Stimulated activated naive B cell treated with anti-CD40 and anti-IgM and Interleukin-4, amounts not matched to agents 10 μg/mL and 1 μg/mL and 100 μg/mL, for 72 hours (primary cell): ENCODE data around the gene CCL28.
"Not testable (repeated sequence)": the region's sequence is repeated elsewhere in the genome, so short reads cannot be mapped to it uniquely, and the experiment has no call there.

Source experiments
- ATAC-seq, 2 donors: fragments of 150-1000 bp; cut with Tn5 transposase; replicated peaks; 2 replicates each; pipeline ENCODE4 v1.10.0; 2021; ENCODE audit warnings: moderate library complexity in 1 of 2
- DNase-seq: peaks from one replicate; pipeline ENCODE4 v3.0.0; 2021
- H3K27ac Mint-ChIP-seq: one replicate; pipeline ENCODE4 v1.8.0; 2022; ENCODE audit warnings: mild to moderate bottlenecking, mixed read lengths
- H3K27me3 Mint-ChIP-seq, 2 donors: one replicate each; pipeline ENCODE4 v1.8.0; 2022; ENCODE audit warnings: mixed read lengths in 2 of 2
- H3K36me3 Mint-ChIP-seq, 2 donors: one replicate each; pipeline ENCODE4 v1.8.0; 2022; ENCODE audit warnings: mixed read lengths in 2 of 2, mild to moderate bottlenecking in 1 of 2
- H3K4me1 Mint-ChIP-seq, 2 donors: one replicate each; pipeline ENCODE4 v1.8.0; 2022; ENCODE audit warnings: mixed read lengths in 2 of 2, mild to moderate bottlenecking in 1 of 2
- H3K4me3 Mint-ChIP-seq, 2 donors: one replicate each; pipeline ENCODE4 v1.8.0; 2022; ENCODE audit warnings: mild to moderate bottlenecking in 2 of 2, mixed read lengths in 2 of 2, moderate library complexity in 1 of 2
- H3K9me3 Mint-ChIP-seq, 2 donors: one replicate each; pipeline ENCODE4 v1.8.0; 2022; ENCODE audit warnings: mixed read lengths in 2 of 2, mild to moderate bottlenecking in 1 of 2

CCL28 gene

GRCh38 chr5:43420241-43420640 is 8.1 kb upstream of the CCL28 start:
- Mint-ChIP-seq H3K27ac (no peak overlapping the region), H3K27me3 (no peaks in the 10 kb centered on the region), H3K4me3 (no peak overlapping the region), H3K9me3 (no peaks in the 10 kb centered on the region), H3K36me3 (no peaks in the 10 kb centered on the region), H3K4me1 (no peaks in the 10 kb centered on the region)
- no peak for DNase-seq
- ATAC-seq, result no peak

GRCh38 chr5:43418561-43418960 is 6.4 kb upstream of the CCL28 start:
- Mint-ChIP-seq H3K27me3 (no peaks in the 10 kb centered on the region), H3K27ac (no peak overlapping the region), H3K36me3 (no peaks in the 10 kb centered on the region), H3K4me3 (no peak overlapping the region), H3K9me3 (no peaks in the 10 kb centered on the region), H3K4me1 (no peaks in the 10 kb centered on the region)
- DNase-seq (no peak), ATAC-seq (no peak)

DNA sequence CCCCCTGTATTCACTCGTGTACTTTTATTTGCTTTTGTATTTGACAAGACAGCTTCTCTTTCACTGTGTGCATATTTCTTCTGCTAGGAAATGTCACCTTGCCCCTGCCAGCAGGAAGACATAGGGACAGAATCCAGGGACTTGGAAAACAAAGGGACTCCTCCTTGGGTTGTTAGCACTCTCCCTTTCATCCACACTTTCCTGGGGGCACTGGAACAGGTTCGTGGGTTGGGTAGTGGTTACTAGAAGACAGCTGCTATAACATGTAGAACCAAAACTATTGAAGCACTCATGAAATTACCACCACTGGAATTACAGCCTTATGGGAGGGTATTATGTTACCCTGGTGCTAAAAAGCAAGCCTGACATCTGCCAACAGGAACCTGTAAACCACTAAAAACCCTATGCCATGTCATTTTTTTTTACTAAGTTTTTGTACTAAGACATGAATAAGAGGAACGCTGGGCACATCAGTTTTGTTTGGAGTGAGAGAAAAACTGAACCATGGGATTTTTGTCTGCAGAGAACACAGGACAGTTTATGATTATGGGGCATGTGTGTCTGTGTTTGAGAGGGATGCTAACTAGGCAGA is 4.7 kb upstream of the CCL28 start:
- no peaks in the 10 kb centered on the region for H3K36me3 Mint-ChIP-seq
- H3K4me1 Mint-ChIP-seq, result no peaks in the 10 kb centered on the region
- DNase-seq (no peak), ATAC-seq (no peak)
- H3K27ac Mint-ChIP-seq, result peak overlapping the region; percentile 47
- H3K4me3 Mint-ChIP-seq, result no peak overlapping the region
- H3K27me3 Mint-ChIP-seq, result no peaks in the 10 kb centered on the region
- H3K9me3 Mint-ChIP-seq, result no peaks in the 10 kb centered on the region

GRCh38 chr5:43415935-43416802 is 4.0 kb upstream of the CCL28 start:
- Mint-ChIP-seq H3K4me3 (no peak overlapping the region), H3K36me3 (no peaks in the 10 kb centered on the region), H3K27me3 (no peaks in the 10 kb centered on the region), H3K9me3 (no peaks in the 10 kb centered on the region), H3K27ac (no peak overlapping the region), H3K4me1 (no peaks in the 10 kb centered on the region)
- DNase-seq, result no peak
- ATAC-seq, result no peak

DNA sequence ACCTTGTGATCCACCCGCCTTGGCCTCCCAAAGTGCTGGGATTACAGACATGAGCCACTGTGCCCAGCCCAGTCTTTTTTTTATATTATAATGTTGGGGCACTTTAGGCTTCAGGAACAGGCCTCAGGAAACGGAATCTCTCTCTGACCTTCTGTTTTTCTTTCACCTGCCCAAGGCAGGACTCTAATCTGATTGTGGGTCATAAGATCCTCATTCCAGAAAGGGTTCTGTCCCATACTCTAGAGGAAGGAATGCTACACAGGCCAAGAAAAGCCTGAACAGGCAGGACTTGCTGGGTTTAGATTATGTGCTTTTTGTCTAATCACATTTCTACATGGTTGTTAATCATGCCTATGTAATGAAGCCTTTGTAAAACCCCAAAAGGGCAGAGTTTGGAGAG is 1.8 kb upstream of the CCL28 start:
- Mint-ChIP-seq H3K9me3 (no peaks in the 10 kb centered on the region), H3K27ac (no peak overlapping the region), H3K27me3 (no peaks in the 10 kb centered on the region), H3K36me3 (no peaks in the 10 kb centered on the region), H3K4me1 (no peaks in the 10 kb centered on the region), H3K4me3 (no peak overlapping the region)
- DNase-seq (no peak), ATAC-seq (no peak)

- Mint-ChIP-seq H3K27me3 (no peaks in the 10 kb centered on the region), H3K4me3 (no peak overlapping the region), H3K4me1 (no peaks in the 10 kb centered on the region), H3K9me3 (no peaks in the 10 kb centered on the region), H3K36me3 (no peaks in the 10 kb centered on the region), H3K27ac (no peak overlapping the region)
- no peak for DNase-seq
- ATAC-seq, result no peak
Observed at GRCh38 chr5:43412644-43413043, 453 bp upstream of the CCL28 start.

DNA sequence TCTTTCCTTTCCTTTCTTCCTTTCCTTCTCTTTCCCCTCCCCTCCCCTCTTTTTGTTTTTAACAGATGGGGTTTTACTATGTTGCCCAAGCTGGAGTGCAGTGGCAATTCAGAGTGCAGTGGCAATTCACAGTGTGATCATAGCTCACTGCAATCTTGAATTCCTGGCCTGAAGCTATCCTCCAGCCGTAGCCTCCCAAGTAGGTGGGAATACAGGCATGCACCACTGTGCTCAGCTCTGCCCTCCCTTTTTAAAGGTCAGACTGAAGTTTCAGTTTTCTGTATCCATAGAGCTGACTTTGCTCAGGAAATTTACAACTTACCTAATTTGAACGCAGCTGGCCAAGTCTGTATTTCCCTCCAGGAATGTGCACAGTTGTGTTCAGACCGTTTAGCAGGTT is 696 bp downstream of the CCL28 start:
- Mint-ChIP-seq H3K4me3 (no peak overlapping the region), H3K27ac (no peak overlapping the region), H3K9me3 (peaks cover 0 to 5% of the 10 kb centered on the region in 2 donors)

DNA sequence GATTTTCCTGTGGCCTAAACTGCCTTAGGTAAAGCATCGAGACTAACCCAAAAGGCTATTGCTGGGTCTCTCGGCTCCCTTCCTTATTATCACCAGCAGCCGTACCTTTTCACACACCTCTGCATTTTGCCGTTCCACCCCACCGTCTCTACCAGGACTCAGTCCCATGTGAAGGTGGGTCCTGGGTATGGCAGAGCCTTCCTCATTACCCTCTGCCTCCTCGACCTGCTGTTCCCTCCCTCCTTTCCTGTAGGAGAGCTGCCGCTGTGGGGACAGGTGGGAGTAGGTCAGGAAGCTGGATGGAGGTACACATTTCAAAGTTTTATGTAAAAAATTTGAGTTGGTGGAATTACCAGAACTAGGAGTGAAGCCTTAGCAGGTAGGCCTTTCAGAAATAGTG is 1.8 kb downstream of the CCL28 start:
- no peaks in the 10 kb centered on the region for H3K4me1 Mint-ChIP-seq
- no peak for DNase-seq
- no peaks in the 10 kb centered on the region for H3K36me3 Mint-ChIP-seq
- H3K4me3 Mint-ChIP-seq, result no peak overlapping the region
- H3K27me3 Mint-ChIP-seq, result no peaks in the 10 kb centered on the region
- H3K27ac Mint-ChIP-seq, result no peak overlapping the region
- H3K9me3 Mint-ChIP-seq, result peaks cover 0 to 7% of the 10 kb centered on the region in 2 donors
- no peak for ATAC-seq

More for the DNA sequence above, 696 bp downstream of the CCL28 start:
- H3K4me1 Mint-ChIP-seq, result no peaks in the 10 kb centered on the region
- DNase-seq (no peak), ATAC-seq (no peak)
- no peaks in the 10 kb centered on the region for H3K27me3 Mint-ChIP-seq
- H3K36me3 Mint-ChIP-seq, result no peaks in the 10 kb centered on the region

DNA sequence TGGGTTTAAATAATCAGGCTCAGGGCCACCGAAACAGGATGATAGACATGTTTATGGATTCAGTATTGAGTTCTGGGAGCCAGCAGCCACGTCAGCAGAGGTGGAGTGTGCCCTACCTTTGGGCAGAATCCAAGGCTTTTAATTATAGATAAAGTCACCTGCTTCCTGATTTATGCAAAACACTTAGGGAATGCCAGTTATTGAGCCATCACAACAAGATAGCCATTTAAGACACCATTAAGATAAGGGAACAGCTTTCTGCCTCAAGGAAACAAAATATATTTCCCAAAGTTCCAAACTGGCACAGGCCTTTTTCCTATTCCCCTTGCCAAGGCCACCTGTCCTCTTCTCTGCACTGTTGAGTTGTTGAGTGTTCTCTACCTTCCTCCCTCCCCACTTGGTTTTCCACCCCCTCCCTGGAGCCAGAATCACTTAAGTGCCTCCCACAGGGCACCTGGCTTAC is 2.4 kb downstream of the CCL28 start:
- Mint-ChIP-seq H3K4me3 (no peak overlapping the region), H3K36me3 (no peaks in the 10 kb centered on the region), H3K27ac (no peak overlapping the region), H3K9me3 (peaks cover 0 to 9% of the 10 kb centered on the region in 2 donors), H3K27me3 (no peaks in the 10 kb centered on the region), H3K4me1 (no peaks in the 10 kb centered on the region)
- no peak for ATAC-seq
- no peak for DNase-seq

DNA sequence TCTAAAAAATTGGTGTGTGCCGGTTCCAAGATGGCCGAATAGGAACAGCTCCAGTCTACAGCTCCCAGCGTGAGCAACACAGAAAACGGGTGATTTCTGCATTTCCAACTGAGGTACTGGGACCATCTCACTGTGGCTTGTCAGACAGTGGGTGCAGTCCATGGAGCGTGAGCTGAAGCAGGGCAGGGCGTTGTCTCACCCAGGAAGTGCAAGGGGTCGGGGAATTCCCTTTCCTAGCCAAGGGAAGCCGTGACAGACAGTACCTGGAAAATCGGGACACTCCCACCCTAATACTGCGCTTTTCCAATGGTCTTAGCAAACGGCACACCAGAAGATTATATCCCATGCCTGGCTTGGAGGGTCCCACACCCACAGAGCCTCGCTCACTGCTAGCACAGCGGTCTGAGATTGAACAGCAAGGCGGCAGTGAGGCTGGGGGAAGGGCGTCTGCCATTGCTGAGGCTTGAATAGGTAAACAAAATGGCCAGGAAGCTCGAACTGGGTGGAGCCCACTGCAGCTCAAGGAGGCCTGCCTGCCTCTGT is 9.6 kb downstream of the CCL28 start:
- H3K4me1 Mint-ChIP-seq, H3K27me3 Mint-ChIP-seq, H3K4me3 Mint-ChIP-seq, H3K27ac Mint-ChIP-seq, DNase-seq, ATAC-seq: not testable (repeated sequence)
- H3K36me3 Mint-ChIP-seq, result peaks cover 6 to 13% of the 10 kb centered on the region in 2 donors
- peaks cover 8 to 17% of the 10 kb centered on the region in 2 donors for H3K9me3 Mint-ChIP-seq

DNA sequence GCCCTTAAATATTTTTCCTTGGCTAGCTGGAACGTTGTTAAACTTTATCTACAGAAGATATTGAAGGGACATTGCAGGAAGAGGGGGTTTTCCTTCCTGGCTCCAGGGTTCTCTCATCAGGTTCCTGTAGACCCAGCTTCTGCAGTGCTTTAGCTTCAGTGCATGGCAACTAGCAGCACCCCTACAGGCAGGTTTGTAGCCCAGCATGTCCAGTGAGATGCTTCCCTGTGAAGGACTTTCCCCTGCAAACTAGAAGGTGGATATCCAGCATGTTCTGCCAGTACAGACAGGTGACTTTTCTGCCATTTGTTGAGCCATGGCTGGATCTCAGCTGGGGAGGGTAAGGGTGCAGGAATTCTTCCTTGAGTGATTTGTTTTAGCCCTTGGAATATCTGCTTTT is 10.4 kb downstream of the CCL28 start:
- DNase-seq, result no peak
- Mint-ChIP-seq H3K27ac (no peak overlapping the region), H3K27me3 (peaks cover 0 to 6% of the 10 kb centered on the region in 2 donors), H3K4me1 (peaks cover 5 to 7% of the 10 kb centered on the region in 2 donors), H3K9me3 (peaks cover 8 to 15% of the 10 kb centered on the region in 2 donors), H3K36me3 (peaks cover 6 to 13% of the 10 kb centered on the region in 2 donors), H3K4me3 (no peak overlapping the region)
- ATAC-seq, result no peak

- no peak overlapping the region for H3K27ac Mint-ChIP-seq
- peaks cover 0 to 6% of the 10 kb centered on the region in 2 donors for H3K27me3 Mint-ChIP-seq
- H3K4me3 Mint-ChIP-seq, result no peak overlapping the region
Observed at GRCh38 chr5:43400082-43400481, 12.1 kb downstream of the CCL28 start.

DNA sequence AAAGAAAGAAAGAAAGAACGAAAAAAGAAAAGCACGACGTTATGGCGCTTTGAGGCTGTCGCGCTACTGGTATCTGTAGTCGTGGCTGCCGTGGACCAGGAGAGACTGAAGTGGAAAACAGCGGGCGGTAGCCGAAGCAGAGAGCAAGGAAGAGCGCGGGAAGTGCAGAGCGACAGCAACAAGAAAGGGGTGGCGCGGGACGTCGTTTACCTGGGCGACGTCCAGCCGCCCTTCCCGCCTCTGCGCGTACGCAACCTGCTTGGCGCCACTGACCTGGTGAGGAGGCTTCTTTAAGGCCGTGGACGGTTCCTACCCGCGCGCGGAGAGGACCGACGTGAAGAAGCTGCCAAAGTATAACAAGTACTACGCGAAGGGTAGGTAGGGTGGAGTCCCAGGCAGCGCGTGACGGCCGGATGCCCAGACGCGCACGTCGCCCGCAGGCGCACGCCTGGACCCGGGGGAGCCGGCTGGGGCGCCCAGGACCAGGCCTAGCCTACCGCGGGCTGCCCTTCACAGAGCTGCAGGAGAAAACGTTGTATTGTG is 15.4 kb downstream of the CCL28 start:
- peak overlapping the region; percentile 95 for H3K27ac Mint-ChIP-seq
- H3K4me3 Mint-ChIP-seq, result peak overlapping the region; percentile 97
- ATAC-seq, result peak; percentile 98 to 99
- no peaks in the 10 kb centered on the region for H3K27me3 Mint-ChIP-seq
- peaks cover 15 to 24% of the 10 kb centered on the region in 2 donors for H3K4me1 Mint-ChIP-seq
- peaks cover 6% of the 10 kb centered on the region in 2 donors for H3K36me3 Mint-ChIP-seq
- H3K9me3 Mint-ChIP-seq, result no peaks in the 10 kb centered on the region
- peak; percentile 71 for DNase-seq

More at GRCh38 chr5:43400082-43400481, 12.1 kb downstream of the CCL28 start:
- DNase-seq (no peak), ATAC-seq (no peak)
- peaks cover 10 to 13% of the 10 kb centered on the region in 2 donors for H3K4me1 Mint-ChIP-seq
- peaks cover 8 to 10% of the 10 kb centered on the region in 2 donors for H3K9me3 Mint-ChIP-seq
- peaks cover 6 to 13% of the 10 kb centered on the region in 2 donors for H3K36me3 Mint-ChIP-seq

DNA sequence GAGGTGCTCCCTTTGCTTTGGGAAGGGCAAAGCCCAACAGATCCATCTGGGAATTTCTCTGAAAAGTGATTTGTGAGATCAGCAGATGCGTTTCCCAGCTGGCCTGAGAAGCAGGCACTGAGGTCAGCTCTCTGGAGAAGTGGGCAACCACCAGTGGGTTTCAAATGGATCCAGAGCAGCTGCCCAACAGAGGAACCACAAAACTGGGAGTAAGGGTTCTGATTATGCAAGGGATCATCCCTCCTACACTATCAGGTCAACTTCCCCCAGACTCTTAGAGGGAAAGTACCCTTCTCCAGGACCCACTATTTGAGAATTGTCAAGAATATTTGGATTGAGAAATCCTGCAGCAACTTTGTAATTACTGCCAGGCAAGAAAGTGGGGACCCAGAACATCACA is 21.7 kb downstream of the CCL28 start:
- Mint-ChIP-seq H3K27me3 (no peaks in the 10 kb centered on the region), H3K36me3 (peaks cover 9 to 21% of the 10 kb centered on the region in 2 donors), H3K4me1 (peaks cover 15 to 33% of the 10 kb centered on the region in 2 donors), H3K4me3 (no peak overlapping the region), H3K27ac (no peak overlapping the region), H3K9me3 (no peaks in the 10 kb centered on the region)
- ATAC-seq (no peak), DNase-seq (no peak)
